Karpas-422 (cell line): ENCODE data around the gene FZR1. TPM values are rescaled to one million over a fixed set of nuclear protein-coding genes. Genes with fewer than 3 reads are reported as not detected.

ENCODE experiments used
- DNase-seq: peaks from one replicate; pipeline ENCODE4 v3.0.0-alpha.2; 2015
- H2AFZ ChIP-seq: fragments of 200-600 bp; sonication (generic); 2 replicates; pipeline ENCODE4 v1.6.1; 2014; ENCODE audit warnings: antibody characterized with exemption, low read length, mixed read lengths
- H3K27ac ChIP-seq: fragments of 200-600 bp; sonication (generic); 2 replicates; pipeline ENCODE4 v1.5.1; 2014; ENCODE audit warnings: mild to moderate bottlenecking, low read length, moderate library complexity
- H3K27me3 ChIP-seq: fragments of 200-600 bp; sonication (generic); 2 replicates; pipeline ENCODE4 v1.6.1; 2014; ENCODE audit warnings: low read length, mixed read lengths
- H3K36me3 ChIP-seq: fragments of 200-600 bp; sonication (generic); 2 replicates; pipeline ENCODE4 v1.6.1; 2014; ENCODE audit warnings: low read length, mixed read lengths; ENCODE audit not compliant: insufficient read depth
- H3K4me1 ChIP-seq: fragments of 200-600 bp; sonication (generic); 2 replicates; pipeline ENCODE4 v1.6.1; 2014; ENCODE audit warnings: mild to moderate bottlenecking, low read length, mixed read lengths
- H3K4me2 ChIP-seq: fragments of 200-600 bp; sonication (generic); 2 replicates; pipeline ENCODE4 v1.6.1; 2014; ENCODE audit warnings: low read length, low read depth, mild to moderate bottlenecking; ENCODE audit not compliant: poor library complexity, severe bottlenecking
- H3K4me3 ChIP-seq: fragments of 200-600 bp; sonication (generic); 2 replicates; pipeline ENCODE4 v1.5.1; 2014; ENCODE audit warnings: mild to moderate bottlenecking, antibody characterized with exemption, low read length, mixed read lengths
- H3K79me2 ChIP-seq: fragments of 200-600 bp; sonication (generic); 2 replicates; pipeline ENCODE4 v1.6.1; 2014; ENCODE audit warnings: mild to moderate bottlenecking, low read length, mixed read lengths
- H3K9ac ChIP-seq: fragments of 200-600 bp; sonication (generic); 2 replicates; pipeline ENCODE4 v1.6.0; 2014; ENCODE audit warnings: low read length
- H3K9me2 ChIP-seq: fragments of 200-600 bp; sonication (generic), shearing (Covaris generic); replicated peaks from 2 replicates; pipeline ENCODE4 v1.6.0; 2014; ENCODE audit warnings: mild to moderate bottlenecking, low read length, moderate library complexity; ENCODE audit not compliant: insufficient read depth
- H3K9me3 ChIP-seq: fragments of 300-700, 200-600 bp; sonication (generic); 2 replicates; pipeline ENCODE4 v1.6.1; 2014; ENCODE audit warnings: low read length, mixed read lengths
- H4K20me1 ChIP-seq: fragments of 200-600 bp; sonication (generic); 2 replicates; pipeline ENCODE4 v1.6.1; 2014; ENCODE audit warnings: mild to moderate bottlenecking, antibody characterized with exemption, low read length, low read depth; ENCODE audit not compliant: insufficient read depth
- total RNA-seq: library from RNA; depleted of rRNA; stranded (reverse); fragments of >200 nt; shearing (Covaris generic); gene quantifications from 2 replicates; pipeline ENCODE4 v1.2.3, GENCODE V29; 2014; ENCODE audit warnings: low replicate concordance

The FZR1 gene
- total RNA-seq, 1 experiment from 2014 or later, result 22.8 TPM

GRCh38 chr19:3520166-3521103 lies 14.3 kb downstream of the FZR1 start:
- DNase-seq, result no peak
- Histone ChIP-seq H4K20me1 (peaks cover 13% of the 10 kb centered on the region), H3K4me3 (no peak overlapping the region), H3K79me2 (peaks cover 63% of the 10 kb centered on the region), H3K4me2 (no peak overlapping the region), H3K27me3 (no peaks in the 10 kb centered on the region), H3K9ac (no peak overlapping the region), H3K4me1 (peaks cover 36% of the 10 kb centered on the region), H3K9me2 (no peaks in the 10 kb centered on the region), H3K36me3 (no peaks in the 10 kb centered on the region), H3K9me3 (no peaks in the 10 kb centered on the region), H2AFZ (no peak overlapping the region), H3K27ac (0 out of 2 replicates have a peak overlapping the region, but pooled peaks have one; percentile 37)

GRCh38 chr19:3521104-3521445 lies 15.0 kb downstream of the FZR1 start:
- Histone ChIP-seq H3K9me3 (no peaks in the 10 kb centered on the region), H4K20me1 (peaks cover 9% of the 10 kb centered on the region), H3K4me2 (no peak overlapping the region), H3K79me2 (peaks cover 57% of the 10 kb centered on the region), H3K4me1 (peaks cover 31% of the 10 kb centered on the region), H3K27ac (no peak overlapping the region), H3K9me2 (no peaks in the 10 kb centered on the region), H3K27me3 (no peaks in the 10 kb centered on the region), H3K4me3 (no peak overlapping the region), H2AFZ (no peak overlapping the region), H3K36me3 (no peaks in the 10 kb centered on the region), H3K9ac (no peak overlapping the region)
- DNase-seq, result no peak

GRCh38 chr19:3522421-3523360 lies 16.6 kb downstream of the FZR1 start:
- no peak overlapping the region for H3K27ac ChIP-seq
- no peaks in the 10 kb centered on the region for H3K36me3 ChIP-seq
- no peaks in the 10 kb centered on the region for H3K27me3 ChIP-seq
- peaks cover 16% of the 10 kb centered on the region for H3K4me1 ChIP-seq
- H3K9me2 ChIP-seq, result no peaks in the 10 kb centered on the region
- H3K4me2 ChIP-seq, result no peak overlapping the region
- no peak overlapping the region for H3K9ac ChIP-seq
- H3K4me3 ChIP-seq, result no peak overlapping the region
- no peak overlapping the region for H2AFZ ChIP-seq
- H4K20me1 ChIP-seq, result peaks cover 4% of the 10 kb centered on the region; the same call in 1 of the 2 replicates
- peaks cover 42% of the 10 kb centered on the region for H3K79me2 ChIP-seq
- no peaks in the 10 kb centered on the region for H3K9me3 ChIP-seq
- no peak for DNase-seq

DNA sequence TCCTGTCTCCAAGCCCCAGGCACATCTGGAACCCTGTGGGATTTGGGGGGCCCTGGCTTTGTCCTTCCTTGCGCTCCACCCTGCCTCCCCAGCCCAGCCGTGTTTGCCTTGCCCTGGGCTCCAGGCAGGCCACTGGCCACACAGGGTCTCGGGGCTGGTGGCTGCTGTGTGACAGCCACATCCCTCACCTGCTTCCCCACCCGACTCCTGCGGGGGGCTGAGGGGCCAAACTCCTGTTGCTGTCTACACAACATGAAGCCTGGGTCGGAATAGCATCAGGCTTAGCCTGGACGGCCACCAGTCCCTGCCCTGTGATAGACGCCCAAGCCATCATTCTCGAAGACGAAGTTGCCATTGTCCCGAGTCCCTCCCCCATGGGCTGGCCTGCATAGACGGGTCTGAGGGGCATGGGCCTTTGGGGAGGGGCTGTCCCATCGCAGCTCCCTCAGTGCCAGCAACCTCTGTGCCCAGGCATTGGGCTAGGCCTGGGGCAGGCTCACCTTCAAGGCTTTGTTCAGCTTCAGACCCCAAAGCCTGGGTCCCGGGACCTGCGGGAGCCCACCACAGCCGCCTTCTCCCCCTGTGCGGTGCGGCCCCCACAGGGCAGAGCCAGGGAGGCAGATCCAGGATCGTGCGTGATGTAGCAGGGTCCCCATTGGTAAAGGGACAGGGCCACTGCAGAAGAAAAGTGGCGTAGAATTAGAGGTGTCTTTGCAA lies 17.4 kb downstream of the FZR1 start:
- Histone ChIP-seq H3K4me1 (peaks cover 9% of the 10 kb centered on the region), H3K9me3 (no peaks in the 10 kb centered on the region), H3K4me2 (no peak overlapping the region), H3K27me3 (no peaks in the 10 kb centered on the region), H3K79me2 (peaks cover 33% of the 10 kb centered on the region), H3K9me2 (no peaks in the 10 kb centered on the region), H3K36me3 (no peaks in the 10 kb centered on the region), H3K9ac (no peak overlapping the region), H2AFZ (no peak overlapping the region), H3K27ac (no peak overlapping the region), H3K4me3 (no peak overlapping the region), H4K20me1 (peaks cover 4% of the 10 kb centered on the region; the same call in 1 of the 2 replicates)
- DNase-seq, result no peak

GRCh38 chr19:3524078-3524842 lies 18.1 kb downstream of the FZR1 start:
- Histone ChIP-seq H3K27ac (no peak overlapping the region), H3K9ac (no peak overlapping the region), H3K9me3 (no peaks in the 10 kb centered on the region), H2AFZ (no peak overlapping the region), H3K4me2 (no peak overlapping the region), H3K36me3 (no peaks in the 10 kb centered on the region), H3K79me2 (peaks cover 26% of the 10 kb centered on the region), H4K20me1 (peaks cover 4% of the 10 kb centered on the region; the same call in 1 of the 2 replicates), H3K27me3 (no peaks in the 10 kb centered on the region), H3K4me3 (no peak overlapping the region), H3K4me1 (peaks cover 3% of the 10 kb centered on the region; the same call in 1 of the 2 replicates), H3K9me2 (no peaks in the 10 kb centered on the region)
- no peak for DNase-seq

DNA sequence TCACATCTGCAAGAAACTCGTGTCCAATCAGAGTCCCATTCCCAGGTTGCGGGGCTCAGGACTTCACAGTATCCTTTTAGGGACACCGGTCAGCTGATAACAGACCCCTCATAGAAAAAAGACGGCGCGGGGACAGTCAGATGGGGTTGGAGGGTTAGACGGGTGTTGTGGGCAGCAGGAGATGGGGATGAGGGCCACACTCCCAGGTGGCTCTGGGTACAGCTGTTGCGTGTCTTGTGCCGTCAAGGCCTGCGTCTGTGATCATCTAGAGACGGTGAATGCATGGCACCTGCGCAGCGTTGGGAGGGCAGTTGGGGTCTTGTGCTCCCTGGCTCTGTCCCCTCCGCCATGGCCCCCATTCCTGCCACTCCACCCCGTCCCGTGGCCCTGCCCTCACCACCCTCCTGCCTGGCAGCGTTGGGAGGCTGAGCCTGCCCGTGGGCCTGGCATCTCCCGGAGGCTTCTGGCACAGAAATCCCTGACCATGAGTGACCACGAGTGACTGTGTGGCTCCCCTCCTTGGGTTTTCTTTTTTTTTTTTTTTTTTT lies 18.9 kb downstream of the FZR1 start:
- DNase-seq, result no peak
- Histone ChIP-seq H3K4me1 (no peaks in the 10 kb centered on the region), H3K9me2 (no peaks in the 10 kb centered on the region), H3K4me3 (no peak overlapping the region), H3K27me3 (no peaks in the 10 kb centered on the region), H3K36me3 (no peaks in the 10 kb centered on the region), H3K9ac (no peak overlapping the region), H3K79me2 (peaks cover 19% of the 10 kb centered on the region), H4K20me1 (peaks cover 2% of the 10 kb centered on the region; the same call in 1 of the 2 replicates), H3K9me3 (no peaks in the 10 kb centered on the region), H2AFZ (no peak overlapping the region), H3K27ac (no peak overlapping the region), H3K4me2 (no peak overlapping the region)

GRCh38 chr19:3526507-3527237 lies 20.6 kb downstream of the FZR1 start:
- H3K36me3 ChIP-seq, result no peaks in the 10 kb centered on the region
- H4K20me1 ChIP-seq, result no peaks in the 10 kb centered on the region
- no peak overlapping the region for H3K4me2 ChIP-seq
- no peak overlapping the region for H2AFZ ChIP-seq
- H3K27ac ChIP-seq, result no peak overlapping the region
- H3K4me3 ChIP-seq, result no peak overlapping the region
- DNase-seq, result no peak
- no peaks in the 10 kb centered on the region for H3K9me3 ChIP-seq
- no peak overlapping the region for H3K9ac ChIP-seq
- peaks cover 6% of the 10 kb centered on the region; the same call in 1 of the 2 replicates for H3K79me2 ChIP-seq
- H3K4me1 ChIP-seq, result no peaks in the 10 kb centered on the region
- no peaks in the 10 kb centered on the region for H3K27me3 ChIP-seq
- H3K9me2 ChIP-seq, result no peaks in the 10 kb centered on the region
